HL-60 (cell line): Measurements from ENCODE around the gene HCN2.

Experiments used
- CTCF ChIP-seq: IDR thresholded peaks from one replicate; pipeline ENCODE4 v1.5.1; 2011; ENCODE audit warnings: low read length, control low read depth, inconsistent platforms; ENCODE audit not compliant: insufficient read depth
- GABPA ChIP-seq: IDR thresholded peaks from 2 replicates; pipeline ENCODE4 v1.6.1; 2012; ENCODE audit warnings: low read depth
- POLR2AphosphoS5 ChIP-seq: IDR thresholded peaks from 2 replicates; pipeline ENCODE4 v1.6.1; 2012; ENCODE audit warnings: low read depth
- SPI1 ChIP-seq: IDR thresholded peaks from 2 replicates; pipeline ENCODE4 v1.6.1; 2012; ENCODE audit warnings: low read depth, mild to moderate bottlenecking, borderline replicate concordance

GRCh38 chr19:543910-544608, 45.6 kb upstream of the HCN2 start, which contains the start of gene GZMM:
- no peak for TF ChIP-seq CTCF
- no peak for TF ChIP-seq GABPA
- no peak for TF ChIP-seq SPI1
- no peak for TF ChIP-seq POLR2AphosphoS5
